VCaP (cell line): ENCODE results near the gene SYN1.
"Not testable (repeated sequence)": the region's sequence is repeated elsewhere in the genome, so short reads cannot be mapped to it uniquely, and the experiment has no call there.

Experiments
- H3K27ac ChIP-seq: fragments of 450-650 bp; 2 replicates; pipeline ENCODE4 v1.5.1; 2017
- CTCF ChIP-seq: fragments of 450-650 bp; conservative IDR thresholded peaks from 2 replicates; pipeline ENCODE4 v1.5.1; 2017; ENCODE audit warnings: mild to moderate bottlenecking, moderate library complexity

SYN1 gene

GRCh38 chrX:47610511-47610910, 9.1 kb downstream of the SYN1 start:
- no peak overlapping the region for H3K27ac ChIP-seq
- no peak for TF ChIP-seq CTCF

- no peak for TF ChIP-seq CTCF
Measured at GRCh38 chrX:47608130-47608810, 11.4 kb downstream of the SYN1 start.

GRCh38 chrX:47607091-47607490, 12.6 kb downstream of the SYN1 start:
- no peak overlapping the region for H3K27ac ChIP-seq
- TF ChIP-seq CTCF = no peak

More at GRCh38 chrX:47608130-47608810, 11.4 kb downstream of the SYN1 start:
- no peak overlapping the region for H3K27ac ChIP-seq

DNA sequence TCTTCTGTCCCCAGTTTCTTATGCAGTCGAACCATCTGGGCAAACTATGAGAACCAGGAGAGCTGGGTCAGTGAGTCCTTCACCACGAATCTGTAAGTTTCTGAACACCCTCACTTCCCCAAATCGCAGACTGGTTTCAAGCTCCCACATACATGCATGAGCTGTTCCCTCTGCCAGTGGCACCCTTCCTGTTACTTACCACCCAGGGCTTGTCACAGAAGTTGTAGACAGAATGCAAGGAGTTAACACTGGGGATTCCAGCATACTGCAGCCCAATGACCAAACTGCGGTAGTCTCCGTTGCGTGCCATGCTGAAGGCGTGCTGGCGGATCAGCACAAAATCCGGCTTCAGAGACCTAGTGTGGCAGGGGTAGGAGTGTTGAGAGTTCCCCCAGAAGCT, 14.6 kb downstream of the SYN1 start:
- H3K27ac ChIP-seq = no peak overlapping the region
- TF ChIP-seq CTCF = no peak

DNA sequence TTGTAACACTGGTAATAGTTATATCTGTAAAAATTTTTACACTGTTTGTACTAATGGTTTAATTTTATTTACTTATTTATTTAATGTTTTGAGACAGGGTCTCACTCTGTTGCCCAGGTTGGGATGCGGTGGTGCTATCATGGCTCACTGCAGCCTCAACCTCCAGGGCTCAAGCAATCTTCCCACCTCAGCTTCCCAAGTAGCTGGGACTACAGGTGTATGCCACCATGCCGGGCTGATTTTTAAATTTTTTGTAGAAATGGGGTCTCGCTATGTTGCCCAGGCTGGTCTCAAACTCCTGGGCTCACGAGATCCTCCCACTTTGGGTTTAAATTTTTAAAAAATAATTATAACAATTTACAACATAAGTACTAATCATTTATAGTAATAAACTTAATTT, 16.5 kb downstream of the SYN1 start:
- H3K27ac ChIP-seq = not testable (repeated sequence)

DNA sequence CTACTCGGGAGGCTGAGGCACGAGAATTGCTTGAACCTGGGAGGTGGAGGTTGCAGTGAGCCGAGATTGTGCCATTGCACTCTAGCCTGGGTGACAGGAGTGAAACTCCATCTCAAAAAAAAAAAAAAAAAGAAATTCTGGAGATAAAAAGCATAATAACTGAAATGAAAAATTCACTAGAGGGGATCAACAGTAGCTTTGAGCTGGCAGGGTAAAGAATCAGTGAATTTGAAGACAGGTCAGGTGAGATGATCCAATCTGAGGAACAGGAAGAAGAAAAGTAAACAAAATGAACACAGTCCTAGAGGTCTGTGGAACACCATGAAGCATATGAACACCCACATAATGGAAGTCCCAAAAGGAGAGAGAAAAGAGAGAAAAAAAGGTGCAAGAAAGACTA, 22.4 kb downstream of the SYN1 start:
- no peak for TF ChIP-seq CTCF
- H3K27ac ChIP-seq = no peak overlapping the region

DNA sequence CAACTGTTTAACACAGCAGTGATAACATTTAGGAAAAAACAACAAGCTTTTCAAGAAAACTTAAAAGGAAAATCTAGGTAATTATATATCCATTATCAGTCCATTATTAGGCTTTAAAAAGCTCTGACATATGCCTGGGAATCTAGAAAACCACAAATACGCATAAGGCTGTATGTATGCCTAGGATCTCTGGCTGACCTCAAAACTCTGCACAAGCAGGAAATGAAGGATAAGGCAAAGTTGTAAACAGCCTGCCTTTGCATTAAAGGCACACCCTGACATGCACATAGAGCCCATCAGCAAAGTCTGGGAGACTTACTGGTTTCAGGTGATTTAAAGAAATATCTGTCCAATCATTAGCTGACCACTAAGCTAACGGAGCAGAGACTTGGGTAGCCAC, 23.4 kb downstream of the SYN1 start:
- TF ChIP-seq CTCF = no peak

DNA sequence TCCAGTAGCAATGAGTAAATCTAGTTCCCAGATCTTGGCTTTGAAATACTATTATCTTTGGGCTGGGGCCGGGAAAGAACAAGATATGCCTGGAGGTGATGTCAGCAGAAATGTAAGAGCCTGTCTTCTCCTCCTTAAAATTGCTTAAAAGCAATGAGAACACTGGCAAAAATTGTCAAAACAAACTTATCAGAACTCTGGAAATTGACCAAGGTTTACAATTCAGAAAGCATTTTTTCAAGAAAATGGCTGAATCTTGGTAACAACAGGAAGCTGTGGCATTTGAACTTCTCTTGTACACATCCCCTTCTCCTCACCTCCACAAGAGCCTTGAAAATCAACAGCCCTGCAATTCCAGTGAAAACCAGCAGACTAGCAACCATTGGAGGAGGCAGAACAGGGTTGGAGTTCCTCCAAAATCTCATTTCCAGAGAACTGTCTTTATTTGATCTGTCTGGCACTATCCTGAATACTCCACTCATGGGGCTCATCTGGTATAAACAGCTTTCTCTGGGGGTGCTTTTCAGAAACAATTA, 23.9 kb downstream of the SYN1 start:
- H3K27ac ChIP-seq = no peak overlapping the region
- no peak; the same call in 1 of the 2 replicates for TF ChIP-seq CTCF

More for the DNA sequence above, 23.4 kb downstream of the SYN1 start:
- H3K27ac ChIP-seq = no peak overlapping the region
